Measurements from ENCODE around the gene SPOCK2. TPM values are rescaled to one million over a fixed set of nuclear protein-coding genes. Genes with fewer than 3 reads are reported as not detected.

The SPOCK2 gene
- total and polyA plus RNA-seq, 2 of the 13 experiments (the other 11 are each of a cell fraction or from before 2014, with no cell fraction given), result 8.6 to 30.6 TPM

DNA sequence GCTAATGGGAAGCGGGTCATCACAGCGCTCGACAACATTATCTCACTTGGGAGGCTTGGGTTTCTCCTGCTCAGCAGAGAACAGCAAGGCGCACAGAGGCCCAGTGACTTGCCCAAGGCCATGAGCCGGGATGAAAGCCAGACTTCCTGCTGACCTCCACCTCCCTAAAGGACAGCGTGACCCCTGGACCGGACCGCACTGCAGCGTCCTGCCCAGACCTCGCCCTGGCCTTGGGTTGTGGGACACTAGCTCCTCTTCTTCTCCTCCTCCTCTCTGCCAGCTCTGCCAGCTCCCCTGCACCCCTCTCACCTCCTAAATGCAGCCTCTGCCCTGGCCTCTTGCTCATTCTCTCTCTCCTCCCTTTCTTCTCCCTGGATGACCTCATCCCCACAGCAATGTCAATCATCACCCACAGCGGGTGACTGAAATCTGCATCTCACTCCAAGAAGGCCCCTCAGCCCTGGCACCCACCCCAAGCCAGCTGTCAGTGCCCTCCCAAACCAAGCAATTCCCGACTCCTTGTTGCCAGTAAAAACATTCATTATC lies 19.4 kb downstream of the SPOCK2 start (continued):
- TF ChIP-seq, protein P1, sequence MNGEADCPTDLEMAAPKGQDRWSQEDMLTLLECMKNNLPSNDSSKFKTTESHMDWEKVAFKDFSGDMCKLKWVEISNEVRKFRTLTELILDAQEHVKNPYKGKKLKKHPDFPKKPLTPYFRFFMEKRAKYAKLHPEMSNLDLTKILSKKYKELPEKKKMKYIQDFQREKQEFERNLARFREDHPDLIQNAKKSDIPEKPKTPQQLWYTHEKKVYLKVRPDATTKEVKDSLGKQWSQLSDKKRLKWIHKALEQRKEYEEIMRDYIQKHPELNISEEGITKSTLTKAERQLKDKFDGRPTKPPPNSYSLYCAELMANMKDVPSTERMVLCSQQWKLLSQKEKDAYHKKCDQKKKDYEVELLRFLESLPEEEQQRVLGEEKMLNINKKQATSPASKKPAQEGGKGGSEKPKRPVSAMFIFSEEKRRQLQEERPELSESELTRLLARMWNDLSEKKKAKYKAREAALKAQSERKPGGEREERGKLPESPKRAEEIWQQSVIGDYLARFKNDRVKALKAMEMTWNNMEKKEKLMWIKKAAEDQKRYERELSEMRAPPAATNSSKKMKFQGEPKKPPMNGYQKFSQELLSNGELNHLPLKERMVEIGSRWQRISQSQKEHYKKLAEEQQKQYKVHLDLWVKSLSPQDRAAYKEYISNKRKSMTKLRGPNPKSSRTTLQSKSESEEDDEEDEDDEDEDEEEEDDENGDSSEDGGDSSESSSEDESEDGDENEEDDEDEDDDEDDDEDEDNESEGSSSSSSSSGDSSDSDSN (CRISPR knock-in tag; IDR thresholded peaks at IDR 0.05), result peak; percentile 58
- peak; percentile 60; the same call in 1 of the 2 replicates for TF ChIP-seq DMAP1 (CRISPR knock-in tag; IDR thresholded peaks at IDR 0.05)
- peak; percentile 84 for TF ChIP-seq ZNF296 (CRISPR knock-in tag; conservative IDR thresholded peaks at IDR 0.05)
- peak; percentile 40; the same call in 1 of the 2 replicates for TF ChIP-seq ZNF782 (CRISPR knock-in tag; IDR thresholded peaks at IDR 0.05; ENCODE audit: borderline replicate concordance)
- TF ChIP-seq PITX1 (CRISPR knock-in tag; IDR thresholded peaks at IDR 0.05), result peak; percentile 71; the same call in 1 of the 2 replicates
- TF ChIP-seq, protein P2, sequence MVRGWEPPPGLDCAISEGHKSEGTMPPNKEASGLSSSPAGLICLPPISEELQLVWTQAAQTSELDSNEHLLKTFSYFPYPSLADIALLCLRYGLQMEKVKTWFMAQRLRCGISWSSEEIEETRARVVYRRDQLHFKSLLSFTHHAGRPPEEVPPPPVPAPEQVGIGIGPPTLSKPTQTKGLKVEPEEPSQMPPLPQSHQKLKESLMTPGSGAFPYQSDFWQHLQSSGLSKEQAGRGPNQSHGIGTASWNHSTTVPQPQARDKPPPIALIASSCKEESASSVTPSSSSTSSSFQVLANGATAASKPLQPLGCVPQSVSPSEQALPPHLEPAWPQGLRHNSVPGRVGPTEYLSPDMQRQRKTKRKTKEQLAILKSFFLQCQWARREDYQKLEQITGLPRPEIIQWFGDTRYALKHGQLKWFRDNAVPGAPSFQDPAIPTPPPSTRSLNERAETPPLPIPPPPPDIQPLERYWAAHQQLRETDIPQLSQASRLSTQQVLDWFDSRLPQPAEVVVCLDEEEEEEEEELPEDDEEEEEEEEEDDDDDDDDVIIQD (CRISPR knock-in tag; IDR thresholded peaks at IDR 0.05; ENCODE audit: low read depth), result peak; percentile 71
- no peak for TF ChIP-seq MTA3 (CRISPR knock-in tag; IDR thresholded peaks at IDR 0.05)
- TF ChIP-seq, protein P3, sequence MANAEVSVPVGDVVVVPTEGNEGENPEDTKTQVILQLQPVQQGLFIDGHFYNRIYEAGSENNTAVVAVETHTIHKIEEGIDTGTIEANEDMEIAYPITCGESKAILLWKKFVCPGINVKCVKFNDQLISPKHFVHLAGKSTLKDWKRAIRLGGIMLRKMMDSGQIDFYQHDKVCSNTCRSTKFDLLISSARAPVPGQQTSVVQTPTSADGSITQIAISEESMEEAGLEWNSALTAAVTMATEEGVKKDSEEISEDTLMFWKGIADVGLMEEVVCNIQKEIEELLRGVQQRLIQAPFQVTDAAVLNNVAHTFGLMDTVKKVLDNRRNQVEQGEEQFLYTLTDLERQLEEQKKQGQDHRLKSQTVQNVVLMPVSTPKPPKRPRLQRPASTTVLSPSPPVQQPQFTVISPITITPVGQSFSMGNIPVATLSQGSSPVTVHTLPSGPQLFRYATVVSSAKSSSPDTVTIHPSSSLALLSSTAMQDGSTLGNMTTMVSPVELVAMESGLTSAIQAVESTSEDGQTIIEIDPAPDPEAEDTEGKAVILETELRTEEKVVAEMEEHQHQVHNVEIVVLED (CRISPR knock-in tag; IDR thresholded peaks at IDR 0.05; ENCODE audit: borderline replicate concordance), result peak; percentile 52; the same call in 1 of the 2 replicates
- peak; percentile 90 for TF ChIP-seq ETV5 (CRISPR knock-in tag; IDR thresholded peaks at IDR 0.05; ENCODE audit: borderline replicate concordance)
- peak; percentile 12; the same call in 1 of the 2 replicates for TF ChIP-seq ZNF747 (CRISPR knock-in tag; IDR thresholded peaks at IDR 0.05; ENCODE audit: borderline replicate concordance)
- TF ChIP-seq, protein P4, sequence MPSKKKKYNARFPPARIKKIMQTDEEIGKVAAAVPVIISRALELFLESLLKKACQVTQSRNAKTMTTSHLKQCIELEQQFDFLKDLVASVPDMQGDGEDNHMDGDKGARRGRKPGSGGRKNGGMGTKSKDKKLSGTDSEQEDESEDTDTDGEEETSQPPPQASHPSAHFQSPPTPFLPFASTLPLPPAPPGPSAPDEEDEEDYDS (CRISPR knock-in tag; IDR thresholded peaks at IDR 0.05), result peak; percentile 41; the same call in 1 of the 2 replicates
- TF ChIP-seq, protein P5, sequence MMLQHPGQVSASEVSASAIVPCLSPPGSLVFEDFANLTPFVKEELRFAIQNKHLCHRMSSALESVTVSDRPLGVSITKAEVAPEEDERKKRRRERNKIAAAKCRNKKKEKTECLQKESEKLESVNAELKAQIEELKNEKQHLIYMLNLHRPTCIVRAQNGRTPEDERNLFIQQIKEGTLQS (CRISPR knock-in tag; IDR thresholded peaks at IDR 0.05), result peak; percentile 77
- TF ChIP-seq SOX5 (CRISPR knock-in tag; IDR thresholded peaks at IDR 0.05; ENCODE audit: borderline replicate concordance), result peak; percentile 64
- TF ChIP-seq, protein P6, sequence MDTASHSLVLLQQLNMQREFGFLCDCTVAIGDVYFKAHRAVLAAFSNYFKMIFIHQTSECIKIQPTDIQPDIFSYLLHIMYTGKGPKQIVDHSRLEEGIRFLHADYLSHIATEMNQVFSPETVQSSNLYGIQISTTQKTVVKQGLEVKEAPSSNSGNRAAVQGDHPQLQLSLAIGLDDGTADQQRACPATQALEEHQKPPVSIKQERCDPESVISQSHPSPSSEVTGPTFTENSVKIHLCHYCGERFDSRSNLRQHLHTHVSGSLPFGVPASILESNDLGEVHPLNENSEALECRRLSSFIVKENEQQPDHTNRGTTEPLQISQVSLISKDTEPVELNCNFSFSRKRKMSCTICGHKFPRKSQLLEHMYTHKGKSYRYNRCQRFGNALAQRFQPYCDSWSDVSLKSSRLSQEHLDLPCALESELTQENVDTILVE (CRISPR knock-in tag; IDR thresholded peaks at IDR 0.05), result 0 out of 2 replicates have a peak, but pooled peaks have one; percentile 30
- TF ChIP-seq, protein P7, sequence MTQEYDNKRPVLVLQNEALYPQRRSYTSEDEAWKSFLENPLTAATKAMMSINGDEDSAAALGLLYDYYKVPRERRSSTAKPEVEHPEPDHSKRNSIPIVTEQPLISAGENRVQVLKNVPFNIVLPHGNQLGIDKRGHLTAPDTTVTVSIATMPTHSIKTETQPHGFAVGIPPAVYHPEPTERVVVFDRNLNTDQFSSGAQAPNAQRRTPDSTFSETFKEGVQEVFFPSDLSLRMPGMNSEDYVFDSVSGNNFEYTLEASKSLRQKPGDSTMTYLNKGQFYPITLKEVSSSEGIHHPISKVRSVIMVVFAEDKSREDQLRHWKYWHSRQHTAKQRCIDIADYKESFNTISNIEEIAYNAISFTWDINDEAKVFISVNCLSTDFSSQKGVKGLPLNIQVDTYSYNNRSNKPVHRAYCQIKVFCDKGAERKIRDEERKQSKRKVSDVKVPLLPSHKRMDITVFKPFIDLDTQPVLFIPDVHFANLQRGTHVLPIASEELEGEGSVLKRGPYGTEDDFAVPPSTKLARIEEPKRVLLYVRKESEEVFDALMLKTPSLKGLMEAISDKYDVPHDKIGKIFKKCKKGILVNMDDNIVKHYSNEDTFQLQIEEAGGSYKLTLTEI (CRISPR knock-in tag; conservative IDR thresholded peaks at IDR 0.05), result no peak
- TF ChIP-seq SKI (IDR thresholded peaks at IDR 0.05; ENCODE audit: partially characterized antibody), result peak; percentile 76
- TF ChIP-seq ZNF225 (CRISPR knock-in tag; IDR thresholded peaks at IDR 0.05), result no peak
- TF ChIP-seq HMGA1 (CRISPR knock-in tag; conservative IDR thresholded peaks at IDR 0.05), result no peak
- TF ChIP-seq ZFX (CRISPR knock-in tag; IDR thresholded peaks at IDR 0.05; ENCODE audit: low read depth), result peak; percentile 86
- TF ChIP-seq ZNF331 (CRISPR knock-in tag; IDR thresholded peaks at IDR 0.05), result peak; percentile 61; the same call in 1 of the 2 replicates
- peak; percentile 77 for TF ChIP-seq RCOR2 (CRISPR knock-in tag; IDR thresholded peaks at IDR 0.05)

Measured in HepG2 (cell line).